Esophagus squamous epithelium (tissue), 5 donors: Measurements from ENCODE around the gene DACH2. TPM values are rescaled to one million over a fixed set of nuclear protein-coding genes. Genes with fewer than 3 reads are reported as not detected.

Experiments used
- DNase-seq: peaks from one replicate; lab custom pipeline; 2025; lab: John Stamatoyannopoulos, UW
- H3K27ac ChIP-seq, 4 donors: fragments of 200-600 bp; sonication (generic); one replicate each; pipeline ENCODE4 v1.5.1; 2016 to 2019; ENCODE audit warnings: mild to moderate bottlenecking in 1 of 4
- H3K27me3 ChIP-seq, 4 donors: fragments of 200-600 bp; sonication (generic); 1 replicate in 3 of 4; 2 replicates in 1 of 4; pipeline versions ENCODE4 v1.5.1 to v1.6.0; 2017 to 2021; ENCODE audit warnings: antibody characterized with exemption in 1 of 4
- H3K36me3 ChIP-seq, 3 donors: fragments of 200-600 bp; sonication (generic); one replicate each; pipeline ENCODE4 v1.5.1; 2016 to 2019
- H3K4me1 ChIP-seq, 3 donors: fragments of 200-600 bp; sonication (generic); one replicate each; pipeline ENCODE4 v1.5.1; 2017 to 2019
- H3K4me3 ChIP-seq, 4 donors: fragments of 200-600 bp; sonication (generic); 1 replicate in 3 of 4; 2 replicates in 1 of 4; pipeline ENCODE4 v1.5.1; 2016 to 2019; ENCODE audit warnings: mild to moderate bottlenecking in 2 of 4, moderate library complexity in 1 of 4
- H3K9me3 ChIP-seq, 3 donors: fragments of 200-600 bp; sonication (generic); one replicate each; pipeline ENCODE4 v1.5.1; 2016 to 2019
- POLR2A ChIP-seq, 4 donors: fragments of 450-650 bp; IDR thresholded peaks; one replicate each; pipeline ENCODE4 v1.6.1; 2017; ENCODE audit warnings: antibody characterized with exemption in 4 of 4, mild to moderate bottlenecking in 4 of 4, moderate library complexity in 3 of 4
- WGBS, 2 donors: methylation state at CpG; one replicate each; pipeline ENCODE4 v1.1.5; 2018; 5-methylcytosine and 5-hydroxymethylcytosine counted together
- intact Hi-C: fragments of 100-400 bp; cut with DNase I; formaldehyde crosslinking; loops from one replicate; pipeline ENCODE4 v1.15.0; 2022
- total RNA-seq, 4 donors: library from RNA; depleted of rRNA; stranded (reverse); fragments of >200 nt; gene quantifications; one replicate each; pipeline ENCODE4 v1.1.0, GENCODE V29; 2016
- TF ChIP-seq, protein P1 (sequence below), 6 experiments: fragments of 450-650 bp in 4 of 6; fragments of 200-600 bp in 2 of 6; sonication (generic) in 2 of 6; IDR thresholded peaks; one replicate each; pipeline ENCODE4 v1.5.1; 2016 to 2019; ENCODE audit warnings: antibody characterized with exemption in 6 of 6, mild to moderate bottlenecking in 4 of 6, moderate library complexity in 4 of 6
- donor health status: DM: yes; HTN: yes; CAD: no.

DACH2 gene
- total RNA-seq, 4 donors from 2014 or later = 1.3 TPM; not detected in 3

- Histone ChIP-seq H3K27me3 (no peaks in the 10 kb centered on the region), H3K4me1 (no peaks in the 10 kb centered on the region), H3K36me3 (no peaks in the 10 kb centered on the region), H3K4me3 (no peak overlapping the region), H3K27ac (no peak overlapping the region), H3K9me3 (no peaks in the 10 kb centered on the region)
- TF ChIP-seq, protein P1, sequence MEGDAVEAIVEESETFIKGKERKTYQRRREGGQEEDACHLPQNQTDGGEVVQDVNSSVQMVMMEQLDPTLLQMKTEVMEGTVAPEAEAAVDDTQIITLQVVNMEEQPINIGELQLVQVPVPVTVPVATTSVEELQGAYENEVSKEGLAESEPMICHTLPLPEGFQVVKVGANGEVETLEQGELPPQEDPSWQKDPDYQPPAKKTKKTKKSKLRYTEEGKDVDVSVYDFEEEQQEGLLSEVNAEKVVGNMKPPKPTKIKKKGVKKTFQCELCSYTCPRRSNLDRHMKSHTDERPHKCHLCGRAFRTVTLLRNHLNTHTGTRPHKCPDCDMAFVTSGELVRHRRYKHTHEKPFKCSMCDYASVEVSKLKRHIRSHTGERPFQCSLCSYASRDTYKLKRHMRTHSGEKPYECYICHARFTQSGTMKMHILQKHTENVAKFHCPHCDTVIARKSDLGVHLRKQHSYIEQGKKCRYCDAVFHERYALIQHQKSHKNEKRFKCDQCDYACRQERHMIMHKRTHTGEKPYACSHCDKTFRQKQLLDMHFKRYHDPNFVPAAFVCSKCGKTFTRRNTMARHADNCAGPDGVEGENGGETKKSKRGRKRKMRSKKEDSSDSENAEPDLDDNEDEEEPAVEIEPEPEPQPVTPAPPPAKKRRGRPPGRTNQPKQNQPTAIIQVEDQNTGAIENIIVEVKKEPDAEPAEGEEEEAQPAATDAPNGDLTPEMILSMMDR (IDR thresholded peaks at IDR 0.05) = no peak
- TF ChIP-seq POLR2A (IDR thresholded peaks at IDR 0.05) = no peak
- intact Hi-C loops = no loop called here
- DNase-seq = no peak
- WGBS, 2 donors = 87% methylated on average over 3 of the region's 5 CpGs; no CpG with 5 or more reads in 1 of the 2 donors
These were observed 307.2 kb downstream of the DACH2 start for GRCh38 chrX:86455495-86455894.

- no peak overlapping the region for H3K4me3 ChIP-seq
- H3K4me1 ChIP-seq = no peaks in the 10 kb centered on the region
- WGBS, 2 donors = 41 to 45% methylated on average over 3 of the region's 3 CpGs
- H3K9me3 ChIP-seq = no peaks in the 10 kb centered on the region
- intact Hi-C loops = no loop called here
- no peaks in the 10 kb centered on the region for H3K27me3 ChIP-seq
- H3K36me3 ChIP-seq = no peaks in the 10 kb centered on the region
- H3K27ac ChIP-seq = no peak overlapping the region
- DNase-seq = no peak
- TF ChIP-seq, protein P1 (IDR thresholded peaks at IDR 0.05) = no peak
- no peak for TF ChIP-seq POLR2A (IDR thresholded peaks at IDR 0.05)
These were observed 312.5 kb downstream of the DACH2 start for GRCh38 chrX:86460760-86461159.

- H3K36me3 ChIP-seq = no peaks in the 10 kb centered on the region
- TF ChIP-seq, protein P1 (IDR thresholded peaks at IDR 0.05) = no peak
- TF ChIP-seq POLR2A (IDR thresholded peaks at IDR 0.05) = no peak
- intact Hi-C loops = no loop called here
These were observed 356.0 kb downstream of the DACH2 start for GRCh38 chrX:86504297-86504696.

DNA sequence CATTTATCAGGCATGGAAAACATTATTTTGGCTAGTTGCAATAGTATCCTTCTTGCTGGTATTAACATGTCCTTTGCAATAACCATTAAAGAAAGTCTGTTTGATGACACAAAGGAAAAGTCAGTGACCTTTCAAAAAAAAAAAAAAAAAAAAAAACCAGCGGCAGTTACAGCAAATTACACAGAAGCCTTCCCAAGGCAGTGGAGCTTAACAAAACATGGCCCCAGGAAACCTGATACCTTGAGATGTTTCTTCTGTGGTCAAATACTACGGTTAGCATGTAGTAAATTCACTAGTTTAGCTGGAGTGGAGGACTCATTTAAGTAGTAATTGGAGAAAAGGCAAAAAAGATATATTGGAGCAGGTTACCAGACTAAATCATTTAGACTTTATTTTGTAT, 359.1 kb downstream of the DACH2 start:
- intact Hi-C loops = no loop called here
- no peaks in the 10 kb centered on the region for H3K9me3 ChIP-seq
- no peaks in the 10 kb centered on the region for H3K36me3 ChIP-seq
- WGBS, 2 donors = 7 to 40% methylated on average over 2 of the region's 2 CpGs
- H3K27ac ChIP-seq = no peak overlapping the region
- H3K27me3 ChIP-seq = no peaks in the 10 kb centered on the region
- H3K4me1 ChIP-seq = no peaks in the 10 kb centered on the region
- no peak overlapping the region for H3K4me3 ChIP-seq
- DNase-seq = no peak
- TF ChIP-seq, protein P1 (IDR thresholded peaks at IDR 0.05) = no peak
- no peak for TF ChIP-seq POLR2A (IDR thresholded peaks at IDR 0.05)

More at GRCh38 chrX:86504297-86504696, 356.0 kb downstream of the DACH2 start:
- Histone ChIP-seq H3K4me3 (no peak overlapping the region), H3K27ac (no peak overlapping the region), H3K4me1 (no peaks in the 10 kb centered on the region), H3K9me3 (no peaks in the 10 kb centered on the region), H3K27me3 (no peaks in the 10 kb centered on the region)
- 85 to 94% methylated on average over 1 of the region's 1 CpG for WGBS, 2 donors
- no peak for DNase-seq

- TF ChIP-seq, protein P1 (IDR thresholded peaks at IDR 0.05) = no peak
- TF ChIP-seq POLR2A (IDR thresholded peaks at IDR 0.05) = no peak
- no peak for DNase-seq
- Histone ChIP-seq H3K36me3 (no peaks in the 10 kb centered on the region), H3K4me1 (no peaks in the 10 kb centered on the region), H3K4me3 (no peak overlapping the region), H3K27ac (no peak overlapping the region), H3K27me3 (no peaks in the 10 kb centered on the region), H3K9me3 (no peaks in the 10 kb centered on the region)
- 54% methylated on average over 4 of the region's 4 CpGs; no CpG with 5 or more reads in 1 of the 2 donors for WGBS, 2 donors
- intact Hi-C loops = no loop called here
These were observed 431.5 kb downstream of the DACH2 start for GRCh38 chrX:86579777-86580176.
